Measurements from ENCODE around the gene NR6A1.
A peak's percentile ranks its signal among the peaks of the same experiment; 100 is the strongest.

Gene NR6A1

DNA sequence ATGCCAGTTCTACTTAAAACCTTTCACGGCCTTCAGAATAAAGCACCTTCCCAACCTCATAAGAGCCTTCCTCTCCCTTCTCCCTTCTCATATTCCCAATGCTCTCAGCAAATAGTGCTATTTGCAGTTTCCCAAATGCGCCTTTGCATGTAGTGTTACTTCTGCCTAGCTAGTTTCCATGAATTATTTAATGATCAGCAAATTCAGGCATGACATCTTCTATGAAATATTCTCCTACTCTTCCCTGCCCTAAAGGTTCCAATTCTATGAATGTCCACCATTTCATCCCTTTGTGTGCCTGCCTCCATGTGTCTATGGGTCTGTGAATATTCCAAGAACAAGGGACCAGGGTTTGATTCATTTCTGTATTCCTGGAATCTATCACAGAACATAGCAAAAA lies 165.1 kb downstream of the NR6A1 start:
- DNase-seq: peak; percentile 49

DNA sequence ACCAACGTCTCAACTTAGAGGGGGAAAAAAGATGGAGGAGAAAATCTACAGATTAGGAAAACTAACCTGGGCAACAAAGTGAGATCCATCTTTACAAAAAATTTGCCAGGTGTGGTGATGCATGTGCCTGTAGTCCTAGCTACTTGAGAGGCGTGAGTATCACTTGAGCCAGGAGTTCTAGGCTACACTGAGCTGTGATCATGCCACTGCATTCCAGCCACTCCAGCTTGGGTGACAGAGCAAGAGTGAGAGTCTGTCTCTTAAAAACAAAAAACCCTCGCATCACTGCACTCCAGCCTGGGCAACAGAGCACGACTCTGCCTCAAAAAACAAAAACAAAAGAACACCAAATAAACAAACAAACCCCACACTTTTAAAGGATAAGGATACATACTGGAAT lies 165.9 kb downstream of the NR6A1 start:
- no peak for DNase-seq

DNA sequence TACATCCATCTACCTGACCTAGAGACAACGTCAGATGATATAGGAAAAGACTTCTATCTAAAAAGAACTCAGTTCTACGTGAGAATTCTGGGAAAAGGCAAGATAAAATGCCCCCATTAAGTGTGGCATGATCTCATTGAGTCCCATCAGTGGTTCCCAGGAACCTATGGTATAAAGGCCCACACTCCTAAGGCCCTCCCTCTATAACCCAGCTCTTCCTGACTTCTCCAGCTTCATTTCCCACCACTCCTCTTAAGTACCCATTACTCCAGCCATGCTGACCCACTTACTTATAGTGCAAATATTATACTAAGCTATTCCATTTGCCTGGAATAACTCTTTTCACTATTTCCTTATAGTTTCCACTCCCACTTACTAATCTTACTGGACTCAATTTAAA lies 168.5 kb downstream of the NR6A1 start:
- no peak for DNase-seq

DNA sequence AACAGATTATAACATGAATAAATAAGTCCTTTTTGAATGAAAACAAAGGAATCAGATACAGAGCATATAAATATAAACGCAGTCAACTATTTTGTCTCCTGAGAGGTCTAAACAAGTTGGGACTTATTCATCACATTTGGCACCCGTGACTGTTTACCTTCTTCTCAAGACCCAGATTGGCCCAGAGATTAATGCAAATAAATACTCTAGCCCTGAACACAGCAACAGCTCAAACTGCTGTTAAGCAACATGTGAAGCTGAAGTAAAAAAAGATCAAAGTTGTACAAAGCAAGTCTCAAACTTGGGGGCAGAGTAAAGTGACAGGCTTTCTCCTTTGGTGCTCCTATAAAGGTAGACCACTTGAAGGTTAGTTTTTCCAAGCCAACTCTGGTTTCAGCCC lies 168.9 kb downstream of the NR6A1 start:
- no peak for DNase-seq

DNA sequence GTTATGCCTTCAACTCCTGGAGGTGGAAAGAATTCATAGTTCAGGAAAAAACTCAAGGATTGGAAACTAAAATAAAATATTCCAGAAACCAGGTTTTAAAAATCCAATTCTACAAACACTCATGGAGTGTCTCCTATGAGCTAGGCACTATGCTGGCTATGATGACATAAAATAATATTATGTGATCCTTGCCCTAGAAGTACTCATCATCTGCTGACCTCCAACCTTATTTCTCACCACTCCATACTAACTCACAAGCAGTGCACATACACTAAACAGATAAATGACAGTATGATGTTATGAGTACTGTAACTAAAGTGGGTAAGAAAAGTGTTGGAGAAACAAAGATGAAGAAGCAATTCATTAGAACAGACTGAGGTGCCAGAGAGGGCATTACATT lies 170.7 kb downstream of the NR6A1 start:
- DNase-seq: no peak

DNA sequence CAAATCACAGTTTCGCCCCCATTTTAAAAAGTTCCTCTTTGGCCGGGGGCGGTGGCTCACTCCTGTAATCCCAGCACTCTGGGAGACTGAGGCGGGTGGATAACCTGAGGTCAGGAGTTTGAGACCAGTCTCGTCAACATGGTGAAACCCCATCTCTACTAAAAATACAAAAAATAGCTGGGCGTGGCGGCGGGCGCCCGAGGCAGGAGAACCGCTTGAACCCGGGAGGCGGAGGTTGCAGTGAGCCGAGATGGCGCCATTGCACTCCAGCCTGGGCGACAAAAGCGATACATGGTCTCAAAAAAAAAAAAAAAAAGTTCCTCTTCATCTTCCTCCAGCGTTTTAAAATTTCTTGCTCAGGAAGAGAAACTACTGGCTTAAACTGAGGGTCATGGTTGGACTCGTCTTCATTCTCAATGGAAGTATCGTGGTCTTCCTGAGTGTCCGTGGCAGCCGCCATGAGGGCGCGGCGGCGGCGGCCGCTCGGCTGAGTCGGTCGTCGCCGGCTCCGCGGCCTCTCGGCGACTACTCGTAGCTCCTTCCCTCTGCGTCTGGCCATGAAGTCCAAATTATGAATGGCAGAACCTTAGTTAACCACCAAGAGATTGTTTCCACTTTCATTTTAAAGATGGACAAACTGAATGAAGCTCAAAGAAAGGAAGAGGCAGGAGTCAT lies 171.9 kb downstream of the NR6A1 start:
- DNase-seq: no peak

DNA sequence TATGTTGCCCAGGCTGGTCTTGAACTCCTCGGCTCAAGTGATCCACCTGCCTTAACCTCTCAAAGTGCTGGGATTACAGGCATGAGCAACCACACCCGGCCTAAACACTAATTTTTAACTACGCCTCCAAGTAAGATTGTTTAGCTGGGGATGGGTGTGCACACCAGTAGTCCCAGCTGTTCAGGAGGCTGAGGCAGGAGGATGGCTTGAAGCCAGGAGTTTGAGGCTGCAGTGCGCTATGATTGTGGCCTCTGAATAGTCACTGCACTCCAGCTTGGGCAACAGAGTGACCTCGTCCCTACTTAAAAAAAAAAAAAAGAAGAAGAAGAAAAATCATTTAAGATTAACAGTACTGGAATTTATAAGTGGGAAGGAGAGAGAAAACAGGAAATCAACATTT lies 173.1 kb downstream of the NR6A1 start:
- no peak for DNase-seq

DNA sequence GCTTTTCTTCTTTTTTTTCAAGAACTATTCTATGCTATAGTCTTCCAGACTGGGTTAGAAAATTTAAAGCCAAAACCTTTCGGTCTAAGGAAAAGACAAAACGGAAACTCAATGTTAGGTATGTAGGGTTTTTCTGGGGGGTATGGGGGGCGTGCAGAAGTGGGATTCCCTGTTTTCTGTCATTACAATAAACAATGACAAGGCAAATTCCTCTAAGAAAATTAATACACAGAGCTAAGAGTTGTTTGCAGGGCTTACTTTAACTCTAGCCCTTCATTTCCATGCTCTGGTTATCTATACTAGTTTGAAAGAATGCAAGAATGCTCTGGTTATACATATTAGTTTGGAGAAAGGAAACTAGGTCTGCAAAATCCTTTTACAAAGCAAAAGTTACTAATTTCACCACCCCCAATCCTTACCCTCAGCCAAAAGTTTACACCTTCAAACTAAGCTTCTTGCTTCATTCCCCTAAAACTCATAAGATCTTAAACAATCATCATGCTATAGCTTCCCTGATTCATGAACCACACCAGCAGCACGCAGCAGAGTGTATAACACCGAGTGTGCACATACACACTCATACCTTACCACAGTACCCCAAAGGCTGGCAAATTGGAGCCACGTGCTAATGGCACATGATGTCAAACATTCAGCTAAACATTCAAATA lies 174.8 kb downstream of the NR6A1 start:
- no peak for DNase-seq

DNA sequence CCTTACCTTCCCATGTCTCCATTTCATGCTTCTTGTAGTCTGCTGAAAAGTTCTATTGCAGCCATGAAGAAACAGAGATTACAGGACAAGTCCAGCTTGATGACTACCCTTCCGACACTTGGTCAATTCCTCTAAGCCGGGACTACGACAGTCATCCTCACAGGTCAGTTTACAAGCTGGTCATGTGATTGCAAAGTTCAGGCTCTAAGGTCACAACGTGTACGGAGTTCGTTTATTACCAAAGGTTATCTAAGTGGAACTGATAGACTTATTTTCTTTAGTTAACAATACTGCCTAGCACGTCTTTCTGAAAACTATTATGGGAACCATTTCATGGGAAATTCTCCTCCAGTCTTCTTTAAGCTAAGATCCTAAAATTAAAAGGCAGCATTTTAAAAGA lies 175.4 kb downstream of the NR6A1 start:
- DNase-seq: no peak

DNA sequence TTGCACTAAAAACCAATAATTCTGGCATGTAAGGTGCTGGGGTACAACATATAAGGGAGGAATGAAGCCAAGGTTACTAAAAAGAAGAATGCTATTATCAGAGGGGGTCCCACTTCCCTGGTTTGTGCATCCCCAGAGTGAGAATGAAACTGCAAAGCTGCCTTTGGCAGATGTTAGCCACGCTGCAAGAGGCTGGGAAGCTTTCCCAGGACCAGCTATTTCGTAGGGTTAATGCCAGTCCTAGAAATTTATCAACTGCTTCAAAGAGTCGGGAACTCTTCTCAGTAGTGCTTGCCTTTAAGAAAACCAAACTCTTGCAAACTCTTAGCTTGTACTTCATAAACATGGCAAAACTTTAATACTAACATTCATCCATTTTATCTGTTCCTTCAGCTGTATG lies 176.4 kb downstream of the NR6A1 start:
- no peak for DNase-seq

DNA sequence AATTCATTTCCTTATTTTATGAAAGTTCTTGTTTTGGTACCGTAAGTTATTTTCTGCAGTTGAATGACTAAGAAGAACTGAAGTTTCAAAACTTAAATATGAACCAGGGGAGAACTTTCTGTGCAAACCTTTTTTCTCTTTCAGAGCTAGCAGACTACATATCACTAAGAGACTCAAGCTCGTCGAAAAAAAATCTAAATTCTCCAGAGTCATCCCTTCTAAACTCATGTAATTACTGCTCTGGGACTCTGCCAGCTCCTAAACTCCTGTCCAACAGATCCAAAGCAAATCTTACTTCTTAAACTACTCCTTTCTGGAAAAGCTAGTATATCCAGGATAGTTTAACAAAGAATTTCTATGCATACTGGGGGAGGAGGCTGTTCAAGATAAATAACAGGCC lies 176.9 kb downstream of the NR6A1 start:
- DNase-seq: no peak

DNA sequence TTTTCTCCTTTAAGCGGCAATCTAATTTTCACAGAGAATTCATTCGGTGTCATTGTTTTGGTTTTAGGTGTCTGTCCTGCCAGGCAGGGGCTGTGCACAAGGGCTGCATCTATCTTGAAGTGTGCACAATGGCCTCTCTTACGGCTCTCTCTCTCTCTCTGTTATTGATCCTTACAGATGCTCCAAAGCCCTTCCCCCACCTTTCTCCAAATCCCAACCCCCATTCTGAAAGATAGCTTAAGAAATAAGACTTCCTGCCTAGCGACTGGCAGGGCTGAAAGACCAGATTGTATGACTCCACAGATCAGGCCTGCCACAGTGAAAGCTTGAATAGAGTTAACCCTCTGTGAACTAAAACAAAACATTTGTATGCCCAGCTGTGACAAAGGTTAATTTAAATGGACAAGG lies 177.5 kb downstream of the NR6A1 start:
- DNase-seq: peak; percentile 69

DNA sequence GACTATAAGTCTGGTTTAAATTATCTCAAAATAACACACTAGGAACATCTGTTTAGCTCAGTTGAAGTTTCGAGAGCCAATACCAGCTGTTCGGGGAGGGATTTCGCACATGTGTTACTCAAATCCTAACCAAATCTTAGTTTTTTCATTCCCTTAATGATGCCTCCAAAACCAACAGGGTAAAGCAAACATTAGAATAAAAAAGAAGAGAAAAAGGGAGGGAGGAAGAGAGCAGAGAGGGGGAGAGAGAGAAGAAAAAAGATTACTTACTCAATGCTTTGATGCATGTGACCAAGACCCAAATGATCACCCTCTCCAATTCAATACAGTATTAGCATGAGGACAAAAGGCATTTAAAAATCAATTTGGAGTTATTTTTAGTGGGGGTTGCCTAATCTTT lies 177.9 kb downstream of the NR6A1 start:
- DNase-seq: no peak

DNA sequence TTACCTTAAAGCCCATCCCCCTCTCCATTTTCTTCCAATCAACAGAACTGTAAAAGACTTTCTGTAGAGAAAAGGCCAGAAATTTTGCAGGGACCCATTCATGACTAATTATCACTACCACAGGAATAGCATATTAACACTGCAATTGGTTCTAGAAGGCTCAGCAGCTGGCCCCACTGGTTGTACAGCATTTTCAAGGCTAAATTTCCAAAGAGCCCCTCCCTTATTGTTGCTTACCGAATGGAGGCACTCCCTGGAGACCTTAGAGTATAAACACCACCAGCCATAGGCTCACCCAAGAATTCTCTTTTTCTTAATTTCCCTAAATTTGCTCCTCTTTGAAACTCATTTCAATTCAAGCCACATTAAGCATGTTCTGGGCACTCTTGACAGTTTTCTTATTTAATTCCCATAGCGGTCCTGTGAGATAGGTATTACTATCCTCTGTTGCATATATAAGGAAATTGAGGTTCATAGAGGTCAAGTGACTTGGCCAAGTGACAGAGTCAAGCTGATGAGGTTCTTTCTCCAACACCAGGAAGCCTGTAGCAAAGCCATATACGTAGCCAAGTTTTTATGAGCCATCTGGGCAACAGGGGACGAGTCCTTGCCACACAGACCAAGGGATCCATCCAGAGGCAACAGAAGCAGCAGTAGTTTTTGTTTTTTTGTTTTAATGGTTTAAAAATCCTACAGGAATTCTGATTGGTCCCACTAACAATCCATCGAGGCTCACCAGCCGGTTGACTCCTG lies 180.0 kb downstream of the NR6A1 start:
- DNase-seq: no peak

DNA sequence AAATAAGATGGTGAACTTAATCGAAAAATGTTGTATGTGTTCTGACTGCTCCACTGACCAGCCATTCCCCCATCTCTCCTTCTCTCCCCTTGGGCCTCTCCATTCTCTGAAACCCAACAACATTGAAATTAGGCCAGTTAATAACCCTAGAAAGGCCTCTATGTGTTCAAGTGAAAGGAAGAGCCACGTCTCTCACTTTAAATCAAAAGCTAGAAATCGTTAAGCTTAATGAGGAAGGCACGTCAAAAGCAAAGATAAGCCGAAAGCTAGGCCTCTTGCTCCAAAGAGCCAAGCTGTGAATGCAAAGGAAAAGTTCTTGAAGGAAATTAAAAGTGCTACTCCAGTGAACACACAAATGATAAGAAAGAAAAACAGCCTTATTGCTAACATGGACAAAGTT lies 186.5 kb downstream of the NR6A1 start:
- no peak for DNase-seq

DNA sequence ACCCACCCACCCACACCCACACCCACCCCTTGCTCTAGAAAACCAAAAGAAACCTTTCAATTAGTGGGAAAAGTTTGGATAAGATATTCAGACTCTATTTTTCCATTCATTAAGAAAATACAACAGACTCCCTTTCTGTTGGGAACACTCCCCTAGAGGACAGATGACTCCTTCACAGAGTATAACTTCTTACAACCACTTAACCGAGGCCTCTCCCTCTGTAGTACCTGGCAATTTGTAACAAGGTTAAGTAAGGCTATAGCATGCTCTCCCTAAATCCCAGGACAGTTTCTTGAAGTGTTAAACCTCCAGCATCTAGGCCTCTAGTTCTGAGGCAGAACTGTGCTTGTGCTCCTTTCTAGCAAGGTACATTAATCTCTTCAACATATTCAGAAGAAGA lies 188.0 kb downstream of the NR6A1 start:
- no peak for DNase-seq

DNA sequence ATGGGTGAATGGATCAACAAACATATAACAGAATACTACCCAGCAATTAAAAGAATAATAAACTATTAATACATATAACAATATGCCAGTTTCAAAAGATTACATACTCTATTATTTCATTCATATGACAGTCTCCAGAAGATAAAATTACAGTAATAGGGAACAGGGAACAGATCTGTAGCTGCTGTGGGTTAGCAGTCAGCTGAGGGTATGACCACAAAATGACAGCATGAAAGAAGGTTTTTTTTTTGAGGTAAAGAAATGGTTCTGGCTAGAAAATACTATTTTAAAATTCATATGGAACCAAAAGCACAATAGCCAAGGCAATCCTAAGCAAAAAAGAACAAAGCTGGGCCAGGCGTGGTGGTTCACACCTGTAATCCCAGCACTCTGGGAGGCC lies 190.9 kb downstream of the NR6A1 start:
- DNase-seq: no peak

DNA sequence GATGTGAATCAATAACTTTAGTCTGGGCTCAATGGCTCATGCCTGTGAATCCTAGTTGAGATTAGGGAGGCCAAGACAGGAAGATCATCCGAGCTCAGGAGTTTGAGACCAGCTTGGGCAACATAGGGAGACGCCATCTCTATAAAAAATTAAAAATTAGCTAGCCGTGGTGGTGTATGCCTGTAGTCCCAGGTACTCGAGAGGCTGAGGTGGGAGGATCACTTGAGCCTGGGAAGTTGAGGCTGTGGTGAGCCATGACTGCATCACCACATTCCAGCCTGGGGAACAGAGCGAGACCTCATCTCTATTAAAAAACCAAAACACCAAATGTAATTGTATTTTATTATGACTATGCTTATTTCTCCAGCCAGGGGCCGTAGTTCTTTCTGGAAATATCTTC lies 194.4 kb downstream of the NR6A1 start:
- DNase-seq: no peak

DNA sequence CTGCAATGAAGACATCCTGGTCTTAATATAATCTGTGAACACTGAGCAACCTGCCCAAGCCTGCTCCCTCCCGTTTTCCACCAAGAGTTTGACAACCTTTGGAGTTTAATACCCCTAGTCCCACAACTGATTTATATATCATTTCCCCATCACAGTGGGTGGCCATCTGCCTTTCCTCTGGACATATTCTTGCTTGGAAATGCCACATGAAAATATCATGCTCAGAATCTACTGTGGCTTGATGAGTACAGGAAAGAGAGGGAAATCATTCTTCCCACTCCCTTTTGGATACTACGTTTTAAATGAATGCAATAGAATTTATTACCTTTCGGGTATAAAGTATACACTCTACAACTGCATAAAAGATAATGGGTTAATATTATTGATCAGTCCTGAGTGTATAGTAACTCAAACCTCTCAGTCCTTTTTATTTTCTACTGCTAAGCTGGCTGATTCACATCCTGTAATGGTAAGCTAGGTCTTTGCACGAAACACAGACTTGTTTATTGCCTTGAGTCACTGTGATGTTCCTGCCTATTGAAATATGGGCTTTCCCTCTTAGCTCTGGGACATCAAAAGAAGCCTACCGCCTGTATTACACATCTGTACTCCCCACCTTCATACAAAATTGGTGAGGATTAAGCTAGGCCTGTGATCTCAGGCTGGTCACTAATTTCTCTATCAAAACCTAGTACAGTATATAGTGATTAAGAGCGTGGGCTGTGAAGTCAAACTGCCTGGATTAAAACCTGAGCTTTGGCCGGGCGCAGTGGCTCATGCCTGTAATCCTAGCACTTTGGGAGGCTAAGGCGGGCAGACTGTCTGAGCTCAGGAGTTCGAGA lies 196.4 kb downstream of the NR6A1 start:
- no peak for DNase-seq

DNA sequence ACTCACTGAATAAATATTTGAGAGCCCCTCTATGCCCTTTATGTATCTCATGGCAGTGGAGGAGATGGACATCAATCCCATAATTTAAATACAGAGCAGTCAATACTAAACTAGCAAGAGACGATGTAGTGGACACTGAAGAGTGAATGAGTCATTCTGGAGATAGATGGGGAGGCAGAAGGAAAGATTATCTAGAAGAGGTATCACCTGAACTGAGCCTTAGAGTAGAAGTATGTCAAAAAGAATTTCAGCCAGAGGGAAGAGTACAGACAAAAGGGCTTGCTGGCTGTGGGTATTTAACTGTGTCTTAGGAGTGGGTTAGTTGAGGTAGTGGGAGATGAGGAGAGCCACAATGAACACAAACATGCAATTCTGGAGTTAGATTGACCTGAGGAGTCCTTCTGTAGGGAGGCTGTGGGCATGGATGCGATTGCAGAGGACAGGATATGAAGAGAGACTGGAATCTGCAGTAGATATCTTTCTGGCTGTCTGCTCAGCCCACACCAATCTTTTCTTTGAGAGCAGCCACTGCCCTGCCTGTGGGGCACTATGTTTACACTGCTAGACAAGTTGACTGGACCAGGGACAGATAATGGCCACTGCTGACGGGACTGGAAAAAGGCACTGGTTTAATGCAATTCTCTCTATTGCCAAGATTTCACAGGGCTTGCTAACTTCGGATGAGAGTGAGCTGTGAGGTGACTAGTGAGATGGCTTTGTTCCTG lies 200.0 kb downstream of the NR6A1 start:
- DNase-seq: no peak

DNA sequence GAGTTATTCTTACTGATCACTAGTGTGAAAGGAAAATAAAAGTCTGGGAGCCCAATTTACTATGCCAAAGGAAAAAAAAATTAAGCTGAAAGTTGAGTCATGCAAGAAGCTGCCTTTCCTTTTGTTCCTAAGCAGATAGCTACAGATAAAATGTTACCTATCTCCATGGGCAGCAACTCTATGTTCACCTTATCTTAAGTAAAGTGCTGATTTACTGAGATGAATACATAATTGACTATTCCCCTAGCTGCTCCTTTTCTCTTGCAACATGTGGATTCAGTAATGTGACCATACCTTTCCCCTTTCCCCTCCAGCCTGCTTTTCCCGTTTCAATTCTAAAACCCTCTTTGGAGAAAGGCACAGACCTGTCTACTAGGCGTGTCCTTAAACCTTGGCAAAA lies 201.2 kb downstream of the NR6A1 start:
- no peak for DNase-seq

DNA sequence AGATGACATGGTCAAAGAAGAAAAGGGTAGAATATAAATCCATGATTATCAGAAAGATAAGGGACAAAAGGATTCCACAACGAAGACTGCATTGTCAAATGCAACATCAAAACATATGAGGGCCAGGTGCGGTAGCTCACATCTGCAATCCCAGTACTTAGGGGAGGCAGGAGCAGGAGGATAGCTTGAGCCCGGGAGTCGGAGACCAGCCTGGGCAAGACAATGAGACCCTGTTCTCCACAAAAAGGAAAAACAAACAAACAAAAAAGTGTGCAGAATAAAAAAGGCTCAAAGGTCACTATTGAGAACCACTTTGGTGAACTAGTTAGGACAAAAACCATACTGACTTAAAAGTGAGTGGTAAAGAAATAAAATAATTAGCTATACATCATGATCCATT lies 203.7 kb downstream of the NR6A1 start:
- no peak for DNase-seq

DNA sequence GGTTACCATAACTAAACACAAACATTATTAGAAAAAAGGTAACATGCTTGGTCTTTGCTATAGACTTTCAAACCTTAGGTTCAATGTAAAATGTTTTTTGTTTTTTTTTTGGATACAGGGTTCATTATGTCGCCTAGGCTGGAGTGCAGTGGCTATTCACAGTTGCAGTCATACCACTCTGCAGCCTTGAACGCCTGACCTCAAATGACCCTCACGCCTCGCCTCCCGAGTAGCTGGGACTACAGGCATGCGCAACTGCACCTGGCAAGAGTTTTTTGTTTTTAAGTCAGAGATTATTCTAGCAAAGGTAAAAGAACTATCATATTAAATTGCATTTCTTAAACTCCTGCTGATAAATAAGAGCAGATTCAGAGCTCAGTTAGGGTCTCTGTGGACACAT lies 208.8 kb downstream of the NR6A1 start:
- no peak for DNase-seq
